GM12892 (cell line): ENCODE measurements around the gene PIM1.

Source experiments
- POLR2A ChIP-seq: IDR thresholded peaks from 2 replicates; pipeline ENCODE4 v1.6.1; 2011; ENCODE audit warnings: low read depth, low read length, control low read depth
- POLR2AphosphoS5 ChIP-seq: IDR thresholded peaks from 2 replicates; pipeline ENCODE4 v1.6.1; 2011; ENCODE audit warnings: low read depth, low read length, control low read depth

DNA sequence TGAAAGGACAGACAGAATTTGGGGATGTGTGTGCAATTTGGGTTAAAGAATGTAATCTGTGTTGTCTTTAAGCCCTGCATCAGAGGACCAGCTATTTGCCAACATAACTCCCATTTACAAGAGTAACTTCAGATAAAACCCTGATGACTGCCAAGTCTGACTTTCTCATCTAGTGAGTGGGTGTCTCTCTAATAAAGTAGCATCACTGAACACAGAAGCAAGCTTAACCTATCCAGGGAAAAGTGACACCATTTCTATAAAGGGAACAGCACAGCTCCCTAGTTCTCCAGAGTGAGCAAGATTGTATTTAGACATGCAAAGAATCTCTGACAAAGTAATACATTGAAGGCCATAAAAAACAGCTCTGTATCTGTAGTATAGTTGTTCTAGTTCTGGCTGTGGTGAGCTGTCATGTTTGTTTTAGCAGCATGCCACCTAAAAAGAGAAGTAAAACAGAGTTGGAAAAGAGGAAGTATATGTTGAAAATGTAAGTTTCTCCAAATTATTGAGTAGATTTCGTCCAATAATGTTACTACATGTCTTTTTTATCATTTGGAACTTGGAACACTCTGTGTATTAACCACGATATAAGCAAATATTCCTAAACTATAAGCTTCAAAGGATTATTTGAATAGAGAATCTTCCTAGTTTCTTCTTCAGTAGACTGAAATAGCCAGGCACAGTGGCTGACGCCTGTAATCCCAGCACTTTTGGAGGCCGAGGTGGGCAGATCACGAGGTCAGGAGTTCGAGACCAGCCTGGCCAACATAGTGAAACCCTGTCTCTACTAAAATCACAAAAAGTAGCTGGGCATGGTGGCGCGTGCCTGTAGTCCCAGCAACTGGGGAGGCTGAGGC lies 8.8 kb upstream of the PIM1 start:
- no peak for TF ChIP-seq POLR2A
- TF ChIP-seq POLR2AphosphoS5, result no peak
